GM19452 (cell line): ENCODE data around the gene PHF24.
"Not testable (repeated sequence)": the region's sequence is repeated elsewhere in the genome, so short reads cannot be mapped to it uniquely, and the experiment has no call there.

Source experiments
- ATAC-seq: cut with Tn5 transposase; IDR thresholded peaks from one replicate; pipeline ENCODE4 v1.9.1; 2021; ENCODE audit not compliant: unreplicated experiment

The PHF24 gene

DNA sequence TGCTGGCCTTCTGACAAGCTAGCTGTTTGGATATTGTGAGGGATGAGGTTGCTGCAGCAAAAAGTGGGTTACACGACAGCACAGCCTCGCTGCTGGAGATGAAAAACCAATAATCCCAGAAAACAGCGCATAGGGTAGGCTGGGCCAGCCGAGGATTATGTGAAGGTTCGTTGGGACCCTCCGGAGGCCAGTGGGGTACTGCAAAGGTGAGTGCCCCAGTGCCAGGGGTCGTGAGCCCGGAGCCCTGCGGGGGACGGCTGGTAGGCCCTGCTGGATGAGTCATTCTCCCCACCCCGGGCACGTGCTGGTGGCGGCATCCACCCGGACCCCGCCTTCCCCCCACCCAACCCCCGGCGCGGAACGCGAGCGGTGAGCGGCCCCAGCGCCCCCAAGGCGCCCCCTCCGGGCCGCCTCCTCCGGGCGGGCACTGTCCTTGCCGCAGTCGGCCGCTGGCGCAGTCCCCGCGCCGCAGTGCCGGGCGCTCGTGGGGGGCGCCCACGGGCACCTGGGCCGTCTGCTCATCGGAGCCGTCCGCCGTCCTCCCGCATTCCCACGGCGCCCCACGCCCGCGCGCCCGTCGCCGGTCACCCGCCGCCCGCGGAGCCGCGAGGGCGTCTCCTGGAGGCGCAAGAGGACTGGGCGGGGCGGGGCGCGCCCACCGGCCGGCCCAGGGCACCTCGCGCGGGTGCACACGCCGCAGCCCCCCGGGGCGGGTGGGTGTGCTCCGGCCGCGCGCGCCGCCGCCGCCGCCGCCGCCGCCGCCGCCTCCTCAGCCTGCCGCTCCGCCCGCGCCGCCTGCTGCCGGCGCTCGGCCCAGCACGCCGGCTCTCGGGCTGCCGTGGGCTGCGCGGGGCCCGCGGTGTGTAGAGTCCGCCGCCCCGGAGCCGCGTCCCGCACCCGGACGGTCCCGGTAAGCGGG is at the start of gene PHF24:
Gene PHF24, plus strand, starts transcription at position 794 of the 919 bp plus-strand sequence. CDS start 13,014 bp downstream, outside the sequence.
- ATAC-seq = no peak

DNA sequence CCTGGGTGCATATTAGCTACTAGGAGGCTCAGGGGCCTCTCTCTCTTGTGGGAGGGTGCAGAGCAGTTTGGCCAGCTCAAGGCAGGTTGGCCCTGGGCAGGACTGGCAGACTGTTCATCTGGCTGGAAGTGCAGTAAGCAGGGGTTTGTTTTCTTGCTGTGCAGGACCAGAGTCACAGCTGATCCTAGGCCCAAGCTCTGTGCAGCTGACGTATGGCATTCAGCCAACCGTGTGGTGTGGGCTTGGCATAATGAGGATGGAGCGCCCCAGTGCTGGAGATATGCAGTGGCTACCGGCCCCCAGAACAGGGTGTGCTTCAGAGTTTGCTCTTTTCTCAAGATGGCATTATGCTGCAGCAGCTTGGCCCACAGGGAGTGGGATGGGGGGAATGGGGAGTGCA is 31.0 kb upstream of the PHF24 start:
- no peak for ATAC-seq

DNA sequence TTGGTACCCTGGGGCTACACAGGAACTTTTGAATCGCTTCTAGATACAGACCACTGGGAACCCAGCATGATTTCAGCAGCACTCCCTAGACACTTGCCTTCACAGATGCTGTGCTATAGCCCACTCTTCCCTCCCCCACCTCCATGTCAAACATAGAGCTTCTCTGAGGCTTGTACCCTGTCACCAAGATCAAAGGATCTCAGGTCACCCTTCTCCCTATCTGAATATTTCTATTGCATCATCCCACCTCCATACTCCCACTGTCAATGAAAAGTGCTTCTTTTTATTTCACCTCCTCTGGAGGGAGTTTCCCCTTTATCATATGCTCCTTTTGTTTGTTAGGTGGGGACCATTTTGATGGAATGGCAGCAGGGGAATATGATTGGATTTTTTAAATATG is 29.2 kb upstream of the PHF24 start:
- no peak for ATAC-seq

- no peak for ATAC-seq
These were observed 28.5 kb upstream of the PHF24 start for GRCh38 chr9:34929506-34930102.

- ATAC-seq = not testable (repeated sequence)
These were observed 18.1 kb upstream of the PHF24 start for GRCh38 chr9:34939989-34940388.

DNA sequence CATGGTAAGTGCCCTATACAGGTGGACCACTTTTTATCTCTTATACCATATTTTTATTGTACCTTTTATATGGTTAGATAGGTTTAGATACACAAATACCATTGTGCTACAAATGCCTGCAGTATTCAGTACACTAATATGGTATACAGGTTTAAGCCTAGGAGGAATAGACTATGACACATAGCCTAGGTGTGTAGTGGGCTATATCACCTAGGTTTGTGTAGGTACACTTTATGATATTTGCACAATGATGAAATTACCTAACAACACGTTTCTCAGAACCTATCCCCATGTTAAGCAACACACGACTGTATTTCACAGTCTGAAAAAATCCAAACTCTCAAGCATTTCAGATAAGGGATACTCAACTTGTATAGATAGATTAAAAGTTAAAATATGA is 9.6 kb upstream of the PHF24 start:
- ATAC-seq = no peak

DNA sequence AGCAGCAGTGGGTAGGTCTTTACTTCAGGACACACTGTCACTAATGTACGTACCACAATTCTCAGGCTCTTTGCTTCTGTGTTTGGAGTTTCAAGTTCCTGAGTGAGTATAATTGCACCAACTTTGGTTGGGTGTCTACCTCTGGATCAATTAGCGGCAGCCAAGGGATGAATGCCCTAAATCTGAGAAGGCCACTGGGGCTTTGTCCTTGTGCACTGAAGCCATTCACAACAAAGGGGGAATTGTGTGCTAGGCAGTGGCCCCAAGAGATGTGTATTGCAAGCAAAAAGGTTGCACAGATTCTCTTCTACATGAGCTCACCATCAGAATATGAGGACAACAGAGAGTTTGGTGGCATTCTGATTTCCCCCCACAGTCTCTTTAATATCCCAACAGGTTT is 3.9 kb upstream of the PHF24 start:
- no peak for ATAC-seq

GRCh38 chr9:34956066-34956465 is 2.0 kb upstream of the PHF24 start:
- ATAC-seq = not testable (repeated sequence)

GRCh38 chr9:34956648-34957047 is 1.4 kb upstream of the PHF24 start:
- ATAC-seq = peak; percentile 75

DNA sequence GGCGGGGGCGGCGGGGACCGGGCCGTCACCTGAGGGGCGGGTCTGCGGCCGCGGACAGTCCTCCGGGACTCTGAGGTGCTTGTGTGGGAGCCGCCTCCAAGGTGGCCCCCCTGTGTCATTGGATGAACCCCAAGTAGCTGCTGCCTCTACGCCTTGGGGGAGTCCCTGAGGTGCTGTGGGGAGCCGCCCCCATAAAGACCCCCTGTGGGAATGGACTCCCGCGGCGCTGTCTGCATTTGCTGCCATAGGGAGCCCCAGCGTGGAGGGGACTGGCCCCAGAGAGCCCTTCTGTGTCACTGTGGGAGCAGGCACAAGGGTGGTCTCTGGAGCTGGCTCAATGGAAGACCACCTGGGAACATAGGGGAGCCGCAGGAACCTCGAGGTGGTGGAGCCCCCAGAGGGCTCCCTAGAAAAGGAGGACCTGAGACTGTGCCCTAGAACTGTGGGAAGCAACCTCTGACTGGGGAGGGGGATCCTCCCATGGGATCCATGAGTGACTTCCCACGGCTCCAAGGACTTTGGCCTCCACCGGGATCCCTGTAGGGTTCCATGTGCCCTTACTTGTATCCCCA is 412 bp downstream of the PHF24 start:
- ATAC-seq = no peak

DNA sequence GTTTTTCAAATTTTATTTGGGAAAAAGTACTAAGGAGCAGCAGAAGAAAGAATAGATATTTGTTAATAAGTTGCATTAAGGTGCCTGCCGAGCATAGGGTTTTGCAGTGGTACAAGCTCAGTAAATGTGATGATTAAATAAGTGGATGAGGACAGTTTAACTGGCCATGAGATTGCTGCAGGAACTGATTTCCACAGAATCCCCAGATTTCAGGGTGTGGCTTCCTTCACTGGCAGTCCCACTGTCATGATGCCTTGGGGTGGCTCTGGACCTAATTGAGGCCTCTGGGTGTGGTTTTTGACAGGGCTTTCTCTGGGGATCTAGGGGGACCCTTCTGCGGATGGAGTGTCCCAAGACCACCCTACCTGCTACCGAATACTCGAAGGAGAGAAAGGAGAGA is 1.4 kb downstream of the PHF24 start:
- ATAC-seq = no peak

- ATAC-seq = no peak
These were observed 3.7 kb downstream of the PHF24 start for GRCh38 chr9:34961574-34962490.

DNA sequence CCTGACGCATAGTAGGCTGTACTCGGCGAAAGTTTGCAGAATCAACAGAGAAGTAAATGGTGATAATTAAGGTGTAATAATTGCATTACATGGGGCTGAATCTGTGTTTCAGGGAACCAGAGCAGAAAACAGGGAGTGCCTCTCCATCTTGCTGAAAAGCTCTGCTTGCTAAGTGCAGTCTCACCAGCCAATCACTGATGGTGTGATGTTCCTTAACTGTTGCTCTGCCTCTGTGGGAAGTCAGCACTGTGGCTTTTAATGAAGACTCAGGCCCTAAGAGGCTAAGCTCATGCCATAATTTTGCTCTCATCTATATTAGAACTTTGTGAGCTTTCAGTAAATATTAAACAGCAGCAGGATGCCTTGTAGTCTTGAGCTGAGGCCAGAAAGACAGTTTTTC is 4.5 kb downstream of the PHF24 start:
- no peak for ATAC-seq

DNA sequence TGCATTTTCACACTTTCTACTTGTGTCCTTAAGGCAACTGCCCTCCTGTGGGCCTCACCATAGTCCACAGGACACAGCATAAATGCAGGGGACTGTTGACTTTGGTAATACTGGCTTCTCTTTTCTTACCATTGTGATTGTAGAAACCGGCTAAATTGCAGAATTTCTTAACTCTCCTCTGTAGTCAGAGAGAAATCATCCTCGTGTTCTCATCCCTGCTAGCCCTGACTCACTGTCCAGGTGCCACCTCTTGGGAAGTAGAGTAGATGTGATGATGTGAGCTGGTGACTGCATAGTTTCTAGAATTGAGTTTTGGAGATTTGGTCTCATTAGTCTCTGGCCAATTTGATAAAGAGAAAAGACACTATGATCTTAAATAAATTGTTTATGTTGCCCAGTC is 5.5 kb downstream of the PHF24 start:
- no peak for ATAC-seq

DNA sequence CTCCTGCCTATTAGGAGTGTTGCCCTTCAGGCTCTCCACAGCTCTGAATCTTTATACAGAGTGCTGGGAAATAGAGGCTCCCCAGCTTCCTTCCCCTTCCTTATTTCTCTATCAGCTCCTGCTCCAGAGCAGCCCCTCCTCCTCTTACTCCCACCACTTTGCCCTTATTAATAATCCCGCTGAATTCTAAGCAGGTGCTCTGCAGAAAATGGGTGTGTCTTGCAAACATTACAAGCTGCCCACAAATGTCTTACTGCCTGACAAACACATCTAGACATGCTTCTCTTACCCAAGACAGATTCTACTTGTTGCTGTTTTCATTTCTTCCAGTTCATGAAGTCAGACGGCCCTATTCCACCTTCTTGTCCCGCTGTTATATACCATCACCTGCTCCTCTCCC is 6.4 kb downstream of the PHF24 start:
- ATAC-seq = no peak

GRCh38 chr9:34971146-34971811 is 13.2 kb downstream of the PHF24 start:
- no peak for ATAC-seq

GRCh38 chr9:34974664-34975063 is 16.6 kb downstream of the PHF24 start:
- ATAC-seq = no peak

GRCh38 chr9:34976441-34976840 is 18.4 kb downstream of the PHF24 start:
- ATAC-seq = no peak

GRCh38 chr9:34976992-34977391 is 18.9 kb downstream of the PHF24 start:
- no peak for ATAC-seq

DNA sequence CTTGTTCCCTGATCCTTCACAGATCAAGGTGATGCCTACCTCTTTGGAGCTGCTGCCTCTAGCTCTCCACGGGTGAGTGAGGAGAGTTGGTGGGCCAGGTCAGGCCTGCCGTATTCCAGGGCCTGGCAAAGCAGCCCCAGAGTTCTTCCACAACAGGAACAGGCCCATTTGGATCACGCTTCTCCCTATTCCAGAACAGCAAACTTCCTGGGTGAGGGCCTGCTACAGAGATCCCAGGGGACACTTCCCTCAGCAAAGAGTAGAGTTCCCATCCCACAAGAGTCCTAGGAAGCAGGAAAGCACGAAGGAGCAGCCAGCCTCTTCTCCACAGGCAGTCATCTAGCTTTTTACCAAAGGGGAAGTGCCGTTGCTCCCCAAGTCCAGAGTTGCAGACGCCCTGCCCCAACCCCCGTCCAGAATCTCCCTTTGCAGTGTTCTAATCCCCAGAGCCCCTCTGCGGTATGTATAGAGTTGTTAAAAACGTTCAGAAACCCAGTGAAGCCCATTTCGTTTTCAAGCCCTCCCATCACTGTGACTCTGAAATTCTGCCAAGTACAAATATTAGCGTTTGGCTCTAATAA is 22.2 kb downstream of the PHF24 start:
- no peak for ATAC-seq
